GM19239 (cell line): ENCODE results near the gene SFXN2.
"Not testable (repeated sequence)": the region's sequence is repeated elsewhere in the genome, so short reads cannot be mapped to it uniquely, and the experiment has no call there.

ENCODE experiments used
- DNase-seq: peaks from one replicate; pipeline ENCODE4 v3.0.0; 2011; ENCODE audit warnings: low spot score; ENCODE audit not compliant: insufficient read length
- FAIRE-seq: peaks from 2 replicates; lab custom pipeline; 2011; peaks lifted over from hg19 to GRCh38; lab: Jason Lieb, UNC

Gene SFXN2

DNA sequence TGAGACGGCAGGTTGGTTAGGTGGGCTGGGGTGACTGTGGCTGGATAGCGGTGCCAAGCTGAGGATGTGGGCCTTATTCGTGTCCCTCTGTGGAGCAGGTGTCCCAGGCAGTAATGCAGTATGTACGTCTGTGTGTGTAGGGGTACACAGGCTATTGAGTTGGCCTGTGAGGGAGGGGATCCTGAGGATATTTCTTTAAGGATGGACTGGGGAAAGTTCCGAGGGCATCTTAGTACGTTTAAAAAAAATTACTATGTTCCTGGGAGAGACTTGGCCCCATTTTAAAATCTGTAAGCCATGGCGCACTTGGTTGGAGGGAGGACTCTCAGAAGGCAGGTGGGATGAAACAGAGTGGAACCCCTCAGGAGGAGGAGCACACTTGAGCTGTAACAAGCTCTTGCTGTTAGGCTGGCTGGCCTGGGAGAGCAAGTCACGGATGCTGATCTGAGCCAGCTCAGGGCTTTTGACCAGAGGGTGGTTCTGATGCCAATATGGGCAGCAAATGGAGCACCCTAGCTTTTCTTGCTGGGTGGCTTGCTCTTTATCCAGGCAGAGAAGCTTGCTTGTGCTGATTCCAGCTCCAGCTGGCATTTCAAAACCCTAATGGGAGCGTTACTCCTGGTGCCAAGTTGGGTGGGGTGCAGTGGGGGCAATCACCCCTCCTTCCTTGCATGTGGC lies 30.1 kb downstream of the SFXN2 start:
- FAIRE-seq (peak; percentile 54), DNase-seq (no peak)

DNA sequence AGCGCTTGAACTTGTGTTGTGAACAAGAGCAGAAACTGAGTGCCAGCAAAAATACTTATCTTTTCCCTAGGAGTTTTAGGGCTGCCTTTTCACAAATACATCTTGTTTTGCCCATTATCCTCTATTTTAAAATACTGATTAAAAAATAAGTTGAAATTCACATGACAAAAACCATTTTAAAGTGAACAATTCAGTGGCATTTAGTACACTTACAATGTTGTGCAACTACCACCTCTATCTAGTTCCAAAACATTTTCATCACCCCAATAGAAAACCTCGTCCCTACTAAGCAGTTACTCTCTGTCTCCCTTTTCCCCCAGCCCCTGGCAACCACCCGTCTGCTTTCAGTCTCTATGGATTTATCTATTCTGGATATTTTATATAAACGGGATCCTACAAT lies 30.7 kb downstream of the SFXN2 start:
- no peak for FAIRE-seq

DNA sequence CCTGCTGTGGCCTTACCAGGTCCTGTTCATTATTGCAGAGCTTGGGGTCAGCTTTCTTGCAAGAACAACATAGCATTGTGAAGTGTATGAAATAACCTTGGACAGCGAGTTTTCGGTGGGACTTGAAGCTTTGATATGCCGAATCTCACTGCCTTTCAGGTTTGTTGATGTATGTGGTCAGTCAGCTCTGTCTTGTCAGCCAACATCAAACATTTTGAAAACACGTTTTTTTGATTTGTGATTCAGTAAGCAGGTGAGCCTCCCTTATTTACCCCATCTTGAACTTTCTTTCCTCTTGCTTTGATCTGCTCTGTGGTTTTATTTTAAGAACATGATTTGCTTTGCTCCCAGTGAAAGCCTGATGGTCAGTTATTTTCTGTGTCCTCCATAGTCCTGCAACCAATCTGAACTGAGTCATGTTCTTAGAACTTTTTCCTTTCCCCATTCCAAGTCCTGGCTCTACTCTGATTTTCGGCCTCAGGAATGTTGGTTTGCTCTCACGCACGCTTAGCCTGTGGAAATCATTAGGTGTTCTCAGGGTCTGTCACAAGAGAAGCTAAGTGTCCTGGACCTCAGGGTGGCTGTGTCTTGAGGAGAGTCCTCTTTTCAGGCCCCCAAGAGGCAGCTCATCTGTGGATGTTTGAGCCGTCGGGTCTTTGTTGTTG lies 38.0 kb downstream of the SFXN2 start:
- DNase-seq (no peak), FAIRE-seq (no peak)

More for the DNA sequence above, 30.7 kb downstream of the SFXN2 start:
- no peak for DNase-seq

DNA sequence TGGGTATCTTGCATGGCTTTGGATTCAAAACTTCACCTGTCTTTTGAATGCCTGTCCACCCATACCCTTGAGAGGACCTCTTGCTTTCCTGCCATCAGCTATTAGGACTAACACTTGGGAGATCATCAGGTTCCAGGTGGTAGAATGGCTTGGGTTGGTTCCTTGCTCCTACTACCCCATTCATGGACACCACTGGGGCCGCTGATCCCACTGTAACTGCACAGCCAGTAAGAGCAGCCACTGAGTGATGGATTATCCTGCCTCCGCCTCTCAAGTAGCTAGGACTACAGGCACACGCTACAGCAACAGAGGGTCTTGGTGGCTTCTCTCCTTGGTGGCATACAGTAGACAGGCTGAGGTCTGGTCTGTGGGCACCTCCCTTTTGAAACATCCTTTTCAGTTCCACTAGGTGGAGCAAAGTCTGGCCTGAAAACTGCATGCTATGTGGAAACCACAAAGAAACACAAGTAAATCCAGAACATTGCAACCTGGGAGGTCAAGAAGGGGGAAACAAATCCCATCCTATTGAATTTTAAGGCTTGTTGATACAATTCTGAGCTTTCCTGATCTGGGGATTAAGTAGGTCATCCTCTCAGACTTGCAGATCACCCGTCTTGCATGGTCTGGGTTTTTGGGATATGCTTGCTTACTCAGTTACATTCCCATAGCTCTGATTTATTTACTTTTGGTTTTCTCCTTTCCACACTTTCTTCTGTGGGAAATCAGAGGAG lies 38.7 kb downstream of the SFXN2 start:
- DNase-seq = no peak
- FAIRE-seq = peak; percentile 67

DNA sequence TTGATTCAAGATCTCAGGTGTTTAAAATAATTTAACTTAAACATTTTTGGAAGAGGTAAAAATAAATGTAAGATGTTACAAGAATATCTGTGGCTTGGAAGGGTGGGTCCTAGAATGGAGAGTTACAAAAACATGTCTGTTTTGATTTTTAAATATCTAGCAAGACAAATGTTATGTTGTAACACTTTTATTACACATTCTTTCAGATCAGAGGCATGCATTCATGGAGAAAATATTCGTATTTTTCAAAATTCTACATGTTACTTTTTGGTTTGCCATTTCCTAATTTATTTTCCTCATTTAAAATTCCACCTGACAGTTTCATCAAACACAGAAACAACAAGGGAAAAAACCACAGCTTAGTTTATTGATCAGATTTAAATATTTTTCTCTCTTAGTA lies 39.3 kb downstream of the SFXN2 start:
- DNase-seq = no peak
- no peak for FAIRE-seq

DNA sequence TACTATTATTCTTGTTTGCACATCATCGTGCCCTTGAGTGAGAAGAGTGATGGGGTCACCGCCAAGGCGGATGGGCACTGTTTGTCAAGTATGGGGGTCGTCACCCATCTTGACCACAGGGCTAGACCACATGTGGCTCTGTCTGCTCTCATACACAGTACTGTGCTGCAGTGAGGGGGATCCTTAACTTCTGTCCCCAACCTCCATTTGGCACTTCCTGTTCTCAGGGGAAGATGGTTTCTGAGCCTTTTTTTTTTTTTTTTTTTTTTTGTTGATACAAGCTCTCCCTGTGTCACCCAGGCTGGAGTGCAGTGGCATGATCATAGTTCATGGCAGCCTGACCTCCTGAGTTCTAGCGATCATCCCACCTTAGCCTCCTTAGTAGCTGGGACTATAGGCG lies 42.9 kb downstream of the SFXN2 start:
- no peak for DNase-seq
- FAIRE-seq = no peak

DNA sequence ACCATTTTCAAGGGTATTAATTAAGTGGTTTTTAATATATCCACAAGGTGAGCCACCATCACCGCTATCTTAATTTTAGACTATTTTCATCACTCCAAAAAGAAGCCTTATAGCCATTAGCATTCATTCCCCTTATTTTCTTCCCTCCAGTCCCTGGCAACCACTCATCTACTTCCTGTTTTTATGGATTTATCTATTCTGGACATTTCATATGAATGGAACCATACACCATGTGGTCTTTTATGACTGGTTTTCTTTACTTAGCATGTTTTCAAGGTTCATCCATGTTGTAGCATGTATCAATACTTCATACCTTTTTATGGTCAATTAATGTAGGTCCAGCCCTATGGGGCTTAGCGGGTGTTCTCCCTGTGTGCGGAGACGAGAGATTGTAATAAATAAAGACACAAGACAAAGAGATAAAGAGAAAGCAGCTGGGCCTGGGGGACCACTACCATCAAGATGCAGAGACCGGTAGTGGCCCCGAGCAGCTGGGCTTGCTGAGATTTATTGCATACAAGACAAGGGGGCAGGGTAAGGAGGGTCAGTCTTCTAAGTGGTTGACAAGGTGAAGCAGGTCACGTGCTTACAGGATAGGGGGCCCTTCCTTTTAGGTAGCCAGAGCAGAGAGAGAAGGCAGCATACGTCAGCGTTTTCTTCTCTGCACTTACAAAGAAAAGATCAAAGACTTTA lies 44.0 kb downstream of the SFXN2 start:
- DNase-seq (no peak), FAIRE-seq (no peak)

DNA sequence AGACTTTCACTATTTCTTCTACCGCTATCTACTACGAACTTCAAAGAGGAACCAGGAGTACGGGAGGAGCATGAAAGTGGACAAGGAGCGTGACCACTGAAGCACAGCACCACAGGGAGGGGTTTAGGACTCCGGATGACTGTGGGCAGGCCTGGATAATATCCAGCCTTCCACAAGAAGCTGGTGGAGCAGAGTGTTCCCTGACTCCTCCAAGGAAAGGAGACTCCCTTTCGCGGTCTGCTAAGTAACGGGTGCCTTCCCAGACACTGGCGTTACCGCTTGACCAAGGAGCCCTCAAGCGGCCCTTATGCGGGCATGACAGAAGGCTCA lies 44.5 kb downstream of the SFXN2 start:
- not testable (repeated sequence) for DNase-seq, FAIRE-seq

DNA sequence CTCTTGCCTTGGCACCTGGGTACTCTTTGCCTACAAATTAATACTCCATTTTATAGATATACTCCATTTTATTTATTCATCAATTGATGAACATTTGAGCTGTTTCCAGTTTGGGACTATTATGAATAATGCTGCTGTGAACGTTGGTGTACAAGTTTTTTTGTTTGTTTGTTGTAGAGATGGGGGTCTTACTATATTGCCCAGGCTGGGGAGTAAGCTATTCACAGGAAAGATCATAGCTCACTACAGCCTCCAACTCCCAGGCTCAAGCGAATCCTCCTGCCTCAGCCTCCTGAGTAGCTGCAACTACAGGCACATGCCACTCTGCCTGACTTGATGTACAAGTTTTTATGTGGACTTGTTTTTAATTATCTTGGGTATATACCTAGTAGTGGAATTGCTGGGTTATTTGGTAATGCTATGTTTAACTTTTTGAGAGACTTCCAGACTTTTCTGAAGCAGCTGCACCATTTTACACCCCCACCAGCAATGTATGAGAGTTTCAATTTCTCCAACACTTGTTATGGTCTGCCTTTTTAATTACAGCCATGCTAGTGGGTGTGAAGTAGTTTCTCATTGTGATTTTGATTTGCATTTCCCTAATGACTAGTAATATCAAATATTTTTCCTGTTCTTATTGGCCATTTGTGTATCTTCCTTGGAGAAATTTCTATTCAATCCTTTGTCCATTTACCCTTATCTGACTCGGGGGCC lies 45.2 kb downstream of the SFXN2 start:
- FAIRE-seq (no peak), DNase-seq (no peak)

DNA sequence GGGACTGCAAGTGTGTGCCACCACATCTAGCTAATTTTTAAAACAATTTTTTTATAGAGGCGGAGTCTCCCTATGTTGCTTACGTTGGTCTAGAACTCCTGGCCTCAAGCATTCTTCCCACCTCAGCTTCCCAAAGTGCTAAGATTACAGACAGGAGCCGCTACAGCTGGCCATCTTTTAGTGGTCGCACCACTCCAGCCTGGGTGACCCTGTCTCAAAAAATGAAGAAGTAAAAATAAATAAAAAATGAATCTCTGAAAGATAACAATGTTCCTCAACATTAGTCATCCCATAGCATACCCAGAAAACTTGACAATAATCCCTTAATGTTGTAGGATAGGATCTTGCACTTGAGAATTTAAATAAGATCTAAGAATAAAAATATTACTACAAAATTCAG lies 47.5 kb downstream of the SFXN2 start:
- DNase-seq (no peak), FAIRE-seq (no peak)

DNA sequence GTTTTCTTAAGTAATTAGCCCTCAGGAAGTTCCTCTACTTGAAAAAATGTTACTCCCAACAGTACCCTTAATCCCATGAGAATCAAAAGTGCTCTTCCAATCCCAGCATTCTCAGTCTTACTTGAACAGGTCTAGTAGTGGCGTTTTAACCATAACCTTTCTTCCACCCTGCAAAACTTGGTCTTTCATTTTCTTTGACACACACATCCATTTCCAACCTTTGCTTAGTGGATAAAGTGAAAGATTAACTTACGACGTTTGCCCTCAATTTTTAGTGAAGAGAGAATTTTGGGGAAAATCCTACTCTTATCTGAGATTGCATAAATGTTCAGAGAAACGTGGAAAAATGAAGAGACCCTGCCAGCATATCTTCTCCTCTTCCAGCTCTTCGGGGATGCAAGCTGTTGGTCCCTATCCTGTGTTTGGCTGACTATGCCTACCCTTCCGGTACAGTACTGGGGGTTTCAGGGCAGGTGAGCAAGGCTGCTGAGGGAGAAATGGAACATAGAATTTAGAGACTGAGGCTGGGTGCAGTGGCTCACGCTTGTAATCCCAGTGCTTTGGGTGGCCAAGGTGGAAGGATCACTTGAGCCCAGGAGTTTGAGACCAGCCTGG lies 48.1 kb downstream of the SFXN2 start:
- no peak for FAIRE-seq
- DNase-seq = no peak

DNA sequence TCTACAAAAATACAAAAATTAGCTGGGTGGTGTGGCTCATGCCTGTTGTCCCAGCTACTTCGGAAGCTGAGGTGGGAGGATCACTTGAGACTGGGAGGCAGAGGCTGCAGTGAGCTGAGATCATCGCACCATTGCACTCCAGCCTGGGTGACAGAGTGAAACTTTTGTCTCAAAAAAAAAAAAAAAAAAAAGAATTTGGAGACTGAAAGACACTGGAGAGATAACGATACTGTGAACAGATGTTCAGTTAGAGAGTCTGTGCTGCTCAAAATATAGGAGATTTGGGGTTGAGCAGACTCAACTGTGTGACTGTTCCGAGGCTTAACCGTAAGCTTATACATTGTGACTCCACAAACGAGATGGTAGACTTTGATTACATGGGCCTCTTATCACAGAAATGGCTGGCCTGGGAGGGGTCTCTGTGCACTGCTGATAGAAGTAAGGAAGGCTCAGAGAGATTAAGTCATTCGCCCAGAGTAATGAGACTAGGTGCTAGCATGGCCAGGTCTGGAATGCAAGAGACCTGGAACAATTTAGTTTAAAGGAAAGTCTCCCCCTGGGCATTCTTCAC lies 48.7 kb downstream of the SFXN2 start:
- no peak for DNase-seq
- no peak for FAIRE-seq

DNA sequence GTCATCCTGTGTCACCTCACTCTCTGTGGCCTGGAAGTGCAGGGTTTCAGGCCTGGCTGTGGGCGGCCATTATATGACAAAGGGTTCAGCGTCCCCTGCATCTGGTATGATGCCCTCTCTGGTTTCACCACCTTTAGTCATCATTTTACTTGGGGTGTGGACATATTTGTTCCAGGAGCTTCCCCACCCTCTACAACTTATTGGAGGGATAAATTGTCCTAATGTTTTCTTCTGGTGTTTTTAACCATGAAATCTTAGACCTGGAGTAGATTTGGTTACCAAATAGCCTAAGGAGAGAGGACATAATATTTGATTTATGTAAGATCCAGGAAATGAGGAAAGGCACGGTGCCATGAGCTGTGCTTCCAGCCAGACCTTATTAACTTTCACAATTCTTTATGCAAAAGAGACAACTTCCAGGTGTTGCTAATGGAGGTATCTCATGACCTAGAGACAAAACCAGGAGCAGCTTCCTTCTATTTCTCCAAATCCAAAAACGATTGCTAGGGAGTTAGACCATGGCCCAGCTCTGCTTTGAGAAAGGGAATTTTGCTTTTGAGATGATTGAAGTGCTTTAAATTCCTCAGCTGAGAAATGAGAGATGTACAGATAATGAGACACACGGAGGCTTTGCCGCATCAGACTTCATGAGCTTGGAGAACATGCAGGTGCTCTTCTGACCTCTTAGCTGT lies 50.2 kb downstream of the SFXN2 start:
- FAIRE-seq = no peak
- DNase-seq = no peak

DNA sequence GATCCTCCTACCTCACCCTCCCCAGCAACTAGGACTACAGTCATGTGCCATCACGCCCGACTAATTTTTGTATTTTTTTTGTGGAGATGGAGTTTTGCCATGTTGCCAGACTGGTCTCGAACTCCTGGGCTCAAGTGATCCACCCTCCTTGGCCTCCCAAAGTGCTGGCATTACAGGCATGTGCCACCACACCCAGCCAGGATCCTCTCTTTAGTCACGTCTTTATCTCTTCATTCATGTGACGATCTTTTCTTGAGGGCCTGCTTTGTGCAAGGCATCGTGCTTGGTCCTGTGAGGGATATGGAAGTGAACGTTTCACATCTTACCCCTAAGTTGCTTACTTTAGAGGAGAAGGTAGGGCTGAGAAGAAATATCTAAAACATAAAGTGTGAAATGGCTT lies 50.9 kb downstream of the SFXN2 start:
- FAIRE-seq = no peak

DNA sequence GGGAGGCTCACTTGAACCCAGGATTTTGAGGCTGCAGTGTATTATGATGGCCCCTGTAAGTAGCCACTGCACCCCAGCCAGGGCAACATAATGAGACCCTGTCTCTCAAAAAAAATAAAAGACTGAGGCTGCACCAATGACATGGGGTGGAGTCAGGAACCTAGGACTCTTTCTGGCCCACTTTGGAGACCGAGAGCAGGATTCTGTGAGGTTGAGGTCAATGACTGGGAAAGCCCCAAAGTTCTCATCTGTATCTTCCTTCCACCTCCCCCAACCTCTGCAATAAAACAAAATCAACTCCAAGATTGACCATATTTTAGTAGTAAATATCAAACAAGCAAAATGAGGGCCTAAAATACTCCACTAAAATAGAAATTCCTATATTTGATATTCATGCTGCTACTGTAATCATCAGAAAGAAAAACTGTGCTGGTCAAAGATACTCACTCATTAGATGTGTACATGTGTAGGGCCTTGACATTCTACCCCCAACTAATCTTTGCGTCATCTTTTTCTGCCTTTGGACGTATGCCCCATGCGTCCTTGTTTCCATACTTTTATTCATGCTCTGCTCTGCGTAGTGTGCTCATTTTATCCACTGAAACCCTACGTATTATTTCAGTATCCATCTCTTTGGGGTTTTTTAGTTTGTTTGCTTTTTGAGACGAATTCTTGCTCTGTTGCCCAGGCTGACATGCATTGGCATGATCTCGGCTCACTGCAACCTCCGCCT lies 53.2 kb downstream of the SFXN2 start:
- FAIRE-seq (no peak), DNase-seq (no peak)

More for the DNA sequence above, 50.9 kb downstream of the SFXN2 start:
- DNase-seq = no peak

DNA sequence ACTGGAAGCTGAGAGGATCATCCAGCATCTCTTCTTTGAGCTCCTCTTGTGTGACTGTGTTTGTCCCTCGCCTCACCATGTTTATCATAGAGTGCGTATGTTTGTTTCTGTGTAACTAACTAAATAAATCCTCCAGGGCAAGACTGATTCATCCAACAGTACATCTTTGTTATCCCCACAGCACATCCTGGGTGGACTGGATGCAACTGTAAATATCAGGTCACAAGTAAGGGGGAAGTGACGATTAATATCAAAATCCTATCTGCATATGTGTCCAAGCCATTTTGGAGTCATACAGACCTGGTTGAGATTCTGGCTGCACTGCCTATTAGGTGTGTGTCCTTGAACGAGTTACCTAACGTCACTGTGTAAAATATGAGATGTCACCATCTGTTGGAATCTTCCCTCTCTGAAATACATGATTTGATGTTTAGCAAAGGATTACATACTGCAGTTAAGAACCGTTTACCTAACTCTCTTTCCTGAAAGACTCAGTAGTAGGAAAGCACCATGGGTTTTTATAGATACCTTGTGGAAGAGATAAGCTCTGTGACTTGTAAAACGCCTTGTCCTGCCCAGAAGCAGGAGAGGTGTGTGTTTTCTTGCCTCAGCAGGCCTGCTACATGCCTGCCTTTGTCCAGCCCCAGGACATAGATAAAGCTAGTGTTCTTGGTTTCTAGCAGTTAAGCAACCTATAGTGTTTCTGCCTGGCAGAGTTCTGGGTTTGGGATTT lies 55.1 kb downstream of the SFXN2 start:
- FAIRE-seq (peak; percentile 51), DNase-seq (no peak)

DNA sequence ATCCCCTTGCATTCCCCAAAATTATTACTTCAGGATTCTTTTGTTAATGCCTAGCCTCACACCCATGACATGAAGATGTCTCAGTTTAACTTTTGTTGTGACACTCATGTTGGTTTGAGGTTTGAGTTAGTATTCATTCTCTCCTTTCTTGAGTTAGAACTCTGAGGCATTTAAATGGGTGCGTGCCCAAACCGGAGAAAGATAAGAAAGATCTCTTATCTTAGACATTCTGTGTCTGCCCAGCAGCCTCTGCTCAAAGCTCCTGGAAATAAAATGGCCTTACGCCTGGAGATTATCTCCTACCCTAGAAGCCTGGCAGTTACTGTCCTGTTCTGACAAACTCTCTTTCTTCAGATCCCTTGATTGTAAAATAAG lies 55.7 kb downstream of the SFXN2 start:
- DNase-seq = no peak
- FAIRE-seq = no peak

DNA sequence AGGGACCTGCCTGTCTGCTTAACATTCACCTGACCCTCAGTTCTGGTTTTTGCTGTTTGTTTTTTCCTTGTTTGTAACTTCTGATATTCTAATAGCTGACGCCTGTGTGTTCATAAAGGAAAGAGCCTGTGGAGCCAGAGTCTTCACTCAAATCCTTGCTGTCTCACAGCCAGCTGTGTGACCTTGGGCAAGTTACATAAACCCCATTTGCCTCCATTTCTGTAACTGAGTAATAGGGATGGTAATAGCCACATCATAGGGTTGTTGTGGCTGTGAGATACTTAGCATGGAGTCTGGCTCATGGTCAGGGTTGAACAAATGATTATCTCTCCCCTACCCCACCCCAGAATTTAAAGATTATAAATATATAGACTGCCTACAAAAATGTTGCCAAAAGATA lies 56.4 kb downstream of the SFXN2 start:
- DNase-seq (no peak), FAIRE-seq (no peak)
